Adrenal gland (tissue), 5 donors: ENCODE results near the gene UBAC1.

Source experiments
- POLR2A ChIP-seq, 2 donors: fragments of 450-650 bp; IDR thresholded peaks; one replicate each; pipeline ENCODE4 v1.6.1; 2017; ENCODE audit warnings: antibody characterized with exemption in 2 of 2, mild to moderate bottlenecking in 2 of 2, moderate library complexity in 1 of 2
- TF ChIP-seq, protein P1 (sequence below), 6 experiments: fragments of 450-650 bp in 4 of 6; fragments of 200-600 bp in 2 of 6; sonication (generic) in 1 of 6; IDR thresholded peaks; 1 replicate in 5 of 6; 2 replicates in 1 of 6; pipeline versions ENCODE4 v1.5.1 to v1.8.0; 2016 to 2021; ENCODE audit warnings: antibody characterized with exemption in 6 of 6, mild to moderate bottlenecking in 2 of 6, moderate library complexity in 1 of 6
- donor health status: DM: no; HTN: no; CAD: no.

DNA sequence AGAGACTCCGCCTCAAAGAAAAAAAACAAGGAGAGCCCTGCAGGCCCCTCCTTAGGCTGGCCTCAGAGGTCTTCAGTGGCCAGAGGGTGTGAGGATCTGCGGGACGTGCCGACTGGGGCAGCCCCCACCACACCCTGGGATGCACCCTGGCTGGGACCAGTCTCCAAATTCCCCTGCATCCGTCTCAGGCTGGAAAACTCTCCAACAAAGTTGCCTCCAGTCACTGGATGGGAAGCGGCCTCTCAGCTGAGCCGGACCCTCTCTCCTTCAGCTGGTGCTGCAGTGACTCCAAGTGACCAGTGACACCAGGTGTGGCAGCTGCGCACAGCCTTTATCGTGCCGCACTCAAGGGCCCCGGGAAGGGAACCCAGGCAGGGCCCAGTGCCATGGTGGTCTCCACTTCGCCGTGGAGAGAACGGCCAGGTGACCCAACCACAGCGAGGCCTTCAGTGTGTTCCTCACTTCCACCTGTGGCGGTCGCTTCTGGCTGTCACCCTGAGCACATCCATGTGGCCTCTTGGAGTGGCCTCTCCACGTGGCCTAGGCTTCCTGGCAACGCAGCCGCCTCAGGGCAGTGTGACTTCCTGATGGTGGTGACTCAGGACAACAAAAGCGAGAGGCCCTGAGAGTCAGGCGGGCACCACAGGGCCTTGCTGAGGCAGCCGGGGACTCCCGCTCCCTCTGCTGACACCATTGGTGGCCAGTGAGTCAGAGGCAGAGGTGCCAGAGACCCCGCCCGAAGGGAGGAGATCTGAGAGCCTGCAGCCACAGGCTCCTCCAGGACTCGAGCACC, 34.6 kb downstream of the UBAC1 start:
- TF ChIP-seq, protein P1, sequence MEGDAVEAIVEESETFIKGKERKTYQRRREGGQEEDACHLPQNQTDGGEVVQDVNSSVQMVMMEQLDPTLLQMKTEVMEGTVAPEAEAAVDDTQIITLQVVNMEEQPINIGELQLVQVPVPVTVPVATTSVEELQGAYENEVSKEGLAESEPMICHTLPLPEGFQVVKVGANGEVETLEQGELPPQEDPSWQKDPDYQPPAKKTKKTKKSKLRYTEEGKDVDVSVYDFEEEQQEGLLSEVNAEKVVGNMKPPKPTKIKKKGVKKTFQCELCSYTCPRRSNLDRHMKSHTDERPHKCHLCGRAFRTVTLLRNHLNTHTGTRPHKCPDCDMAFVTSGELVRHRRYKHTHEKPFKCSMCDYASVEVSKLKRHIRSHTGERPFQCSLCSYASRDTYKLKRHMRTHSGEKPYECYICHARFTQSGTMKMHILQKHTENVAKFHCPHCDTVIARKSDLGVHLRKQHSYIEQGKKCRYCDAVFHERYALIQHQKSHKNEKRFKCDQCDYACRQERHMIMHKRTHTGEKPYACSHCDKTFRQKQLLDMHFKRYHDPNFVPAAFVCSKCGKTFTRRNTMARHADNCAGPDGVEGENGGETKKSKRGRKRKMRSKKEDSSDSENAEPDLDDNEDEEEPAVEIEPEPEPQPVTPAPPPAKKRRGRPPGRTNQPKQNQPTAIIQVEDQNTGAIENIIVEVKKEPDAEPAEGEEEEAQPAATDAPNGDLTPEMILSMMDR (IDR thresholded peaks at IDR 0.05), result no peak
- TF ChIP-seq POLR2A (IDR thresholded peaks at IDR 0.05), result no peak
